ENCODE data around the gene SUGP2.
"Not testable (repeated sequence)": the region's sequence is repeated elsewhere in the genome, so short reads cannot be mapped to it uniquely, and the experiment has no call there.

SUGP2 gene

DNA sequence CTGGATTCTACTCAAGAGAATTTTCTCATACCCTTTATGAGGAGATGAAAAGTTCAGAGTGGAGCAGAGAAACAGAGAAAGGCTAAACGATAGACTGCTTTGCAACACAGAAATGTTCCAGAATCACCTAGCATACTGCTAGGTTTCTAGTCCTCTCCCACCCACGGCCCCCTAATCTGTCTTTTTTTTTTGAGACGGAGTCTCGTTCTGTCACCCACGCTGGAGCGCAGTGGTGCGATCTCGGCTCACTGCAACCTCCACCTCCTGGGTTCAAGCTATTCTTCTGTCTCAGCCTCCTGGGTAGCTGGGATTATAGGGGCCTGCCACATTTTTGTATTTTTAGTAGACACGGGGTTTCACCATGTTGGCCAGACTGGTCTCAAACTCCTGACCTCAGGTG, 4.8 kb downstream of the SUGP2 start:
- DNase-seq = no peak

DNA sequence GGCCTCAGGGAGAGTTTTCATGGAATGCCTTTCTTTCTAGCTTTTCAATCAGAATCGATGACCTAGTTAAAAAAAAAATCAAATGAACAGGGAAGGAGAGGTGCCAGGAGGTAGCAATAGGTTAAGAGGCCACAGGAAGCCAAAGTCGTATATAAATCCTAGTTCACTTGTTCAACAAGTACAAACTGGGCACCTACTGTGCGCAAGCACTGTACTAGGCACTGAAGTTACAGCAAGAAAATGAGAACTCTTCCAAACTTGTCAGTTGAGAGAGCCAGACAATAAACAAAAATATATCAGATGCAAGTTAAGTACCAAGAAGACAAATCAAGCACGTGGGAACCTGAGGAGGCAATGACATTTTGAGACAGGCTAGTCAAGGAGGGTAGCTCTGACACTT, 6.1 kb downstream of the SUGP2 start:
- DNase-seq = no peak

DNA sequence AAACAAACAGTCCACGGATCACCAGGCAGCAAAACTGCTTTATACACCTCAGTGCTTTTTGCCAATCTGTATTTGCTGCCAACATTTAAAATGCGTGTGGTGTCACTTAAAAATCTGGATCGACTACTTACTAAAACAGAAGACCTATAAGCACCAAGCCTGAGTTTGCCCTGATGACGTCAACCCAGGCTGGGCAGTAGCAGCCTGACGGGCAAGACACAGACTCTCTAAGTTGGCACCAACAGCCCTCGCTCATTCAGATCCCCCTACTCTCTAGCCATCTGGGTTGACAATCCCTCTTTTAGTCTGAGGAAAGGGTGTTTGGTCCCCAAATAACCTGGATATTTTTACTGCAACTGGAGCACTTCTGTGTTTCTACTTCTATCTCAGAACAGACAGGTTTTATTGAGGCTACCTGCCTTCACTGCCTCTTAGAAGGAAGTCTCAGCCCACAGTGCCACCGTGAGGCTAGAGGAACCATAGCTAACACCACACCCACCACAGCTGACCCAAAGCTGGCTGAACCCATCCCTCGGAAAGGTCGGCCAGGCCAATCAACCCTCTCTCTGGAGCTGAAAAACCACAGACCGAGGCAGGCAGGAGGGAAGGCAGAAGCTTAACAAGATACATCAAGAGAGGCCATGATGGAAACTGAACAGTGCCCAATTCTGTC, 6.9 kb downstream of the SUGP2 start:
- DNase-seq = peak; percentile 34

DNA sequence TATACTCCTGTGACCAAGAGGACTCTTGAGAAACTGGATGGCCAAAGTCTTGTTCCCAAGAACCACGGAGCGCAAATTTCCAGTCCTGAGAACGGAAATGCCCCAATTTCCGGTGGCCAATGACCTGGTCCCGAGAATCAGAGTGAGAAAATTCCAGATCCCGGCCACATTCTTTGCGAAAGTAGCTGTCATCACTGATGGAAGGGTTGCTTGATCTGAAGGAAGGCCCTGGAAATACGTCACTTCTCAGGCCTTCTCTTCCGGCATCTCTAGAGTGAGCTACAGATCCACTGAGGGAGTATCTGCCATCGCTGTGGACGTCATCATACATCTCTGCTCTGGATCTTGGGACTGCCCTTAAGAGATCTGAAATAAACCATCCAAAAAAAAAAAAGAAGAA, 7.5 kb downstream of the SUGP2 start:
- DNase-seq = no peak

DNA sequence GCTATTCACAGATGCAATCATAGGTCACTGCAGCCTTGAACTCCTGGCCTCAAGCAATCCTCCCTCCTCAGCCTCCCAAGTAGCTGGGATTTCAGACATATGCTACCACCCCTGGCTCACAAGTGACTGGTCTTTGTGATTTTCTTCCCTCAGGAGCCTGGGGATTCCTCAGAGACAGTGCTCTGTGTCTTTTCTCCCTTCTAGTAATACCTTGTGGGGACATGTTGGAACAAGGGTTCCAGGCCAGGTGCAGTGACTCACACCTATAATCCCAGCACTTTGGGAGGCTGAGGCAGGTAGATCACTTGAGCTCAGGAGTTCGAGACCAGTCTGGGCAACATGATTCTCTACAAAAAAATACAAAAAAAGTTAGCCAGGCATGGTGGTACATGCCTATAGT, 9.9 kb downstream of the SUGP2 start:
- DNase-seq = not testable (repeated sequence)

DNA sequence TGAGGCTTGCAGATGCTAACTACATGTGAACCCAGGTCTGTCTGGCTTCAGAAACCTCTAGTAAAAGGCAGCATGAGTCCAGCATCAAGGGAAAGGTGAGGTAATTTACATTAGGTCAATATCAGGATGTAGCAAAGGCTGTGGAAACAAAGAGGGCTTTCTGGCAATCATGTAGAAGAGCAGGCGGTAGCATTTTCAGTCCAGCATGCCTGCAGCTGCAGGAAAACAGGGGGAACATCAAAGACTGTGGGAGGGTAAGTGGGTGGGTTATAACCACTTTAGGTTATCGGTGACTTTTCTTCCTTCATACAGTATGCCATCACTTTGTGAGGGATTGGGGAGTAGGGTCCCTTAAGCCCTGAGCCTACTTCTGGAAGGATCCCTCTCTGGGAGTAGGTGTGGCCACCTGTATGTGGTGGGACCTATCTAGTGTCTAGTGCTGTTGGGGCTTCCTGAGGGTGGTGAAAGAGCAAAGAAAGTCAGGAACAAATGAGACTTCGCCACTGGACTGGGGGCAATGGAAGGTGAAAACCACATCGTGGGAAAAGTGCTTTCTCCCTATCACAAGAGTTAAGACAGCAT, 10.8 kb downstream of the SUGP2 start:
- DNase-seq = no peak

DNA sequence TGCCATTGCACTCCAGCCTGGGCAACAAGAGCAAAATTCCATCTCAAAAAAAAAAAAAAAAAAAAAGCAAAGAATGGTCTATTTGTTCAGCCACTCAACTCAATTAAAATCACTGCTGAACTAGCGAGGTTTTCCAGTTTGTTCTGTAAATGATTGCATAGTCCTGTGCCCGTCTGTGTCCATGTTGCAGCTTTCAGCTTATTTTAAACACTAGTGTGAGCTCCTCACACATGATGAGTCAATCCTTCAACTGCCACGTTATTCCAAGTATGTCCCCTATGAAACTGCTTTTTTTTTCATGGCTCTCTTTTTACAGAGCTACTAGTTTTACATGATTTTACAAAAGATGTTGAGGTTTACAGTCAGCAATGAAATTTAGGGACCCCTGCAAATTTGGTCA, 12.2 kb downstream of the SUGP2 start:
- DNase-seq = no peak

DNA sequence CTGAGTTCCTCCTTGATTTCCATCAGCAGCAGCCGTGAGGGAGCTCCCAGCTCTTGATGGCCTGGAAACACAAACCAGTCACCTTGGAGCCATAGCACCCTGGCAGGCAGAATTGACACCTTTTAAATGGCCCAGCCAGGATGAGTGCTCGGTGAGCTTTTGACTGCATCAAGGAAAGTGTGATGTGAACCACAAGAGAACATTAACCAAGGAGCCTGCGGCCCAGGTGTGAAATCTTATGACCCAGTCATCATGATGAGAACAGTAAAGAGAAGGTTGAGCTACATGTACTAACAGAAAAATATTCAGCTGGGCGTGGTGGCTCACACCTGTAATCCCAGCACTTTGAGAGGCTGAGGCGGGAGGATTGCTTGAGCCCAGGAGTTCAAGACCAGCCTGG, 22.8 kb downstream of the SUGP2 start:
- no peak for DNase-seq

DNA sequence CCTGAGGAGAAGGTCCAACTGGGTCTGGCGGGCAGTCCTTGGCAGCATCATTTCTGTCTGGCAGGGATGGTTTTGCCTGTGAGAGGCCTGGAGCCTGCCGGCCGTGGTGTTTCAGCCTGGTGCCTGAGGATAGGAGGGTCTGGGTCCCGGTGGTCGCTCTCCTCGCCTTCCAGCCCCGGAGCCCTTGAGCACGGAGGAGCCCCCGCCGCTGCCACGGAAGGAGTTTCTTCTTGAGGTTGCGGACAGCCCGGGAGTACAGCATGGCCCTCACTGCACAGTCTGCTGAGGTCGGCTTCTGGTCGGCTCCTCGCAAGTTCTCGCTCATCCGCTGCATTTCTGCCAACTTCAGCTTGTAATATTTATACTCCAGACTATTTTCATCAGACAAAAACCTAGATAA, 23.4 kb downstream of the SUGP2 start:
- DNase-seq = no peak

DNA sequence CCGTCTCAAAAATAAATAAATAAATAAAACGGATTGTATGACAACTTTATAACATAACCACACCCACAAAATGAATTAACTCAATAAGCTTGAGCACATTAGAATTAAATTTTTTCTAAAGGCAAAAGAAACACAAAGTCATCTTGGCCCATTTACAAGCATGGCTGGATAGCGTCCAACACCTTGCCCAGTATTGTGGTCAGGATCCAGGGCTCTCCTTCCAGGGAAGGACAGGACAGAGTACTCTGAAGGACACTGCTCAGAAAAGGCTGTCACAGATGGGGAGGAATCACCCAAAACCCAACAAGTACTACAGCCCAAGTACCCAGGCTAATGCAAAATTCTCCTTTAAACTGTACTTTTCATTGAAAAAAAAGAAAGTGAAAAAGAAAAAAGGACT, 27.1 kb downstream of the SUGP2 start:
- DNase-seq = no peak

DNA sequence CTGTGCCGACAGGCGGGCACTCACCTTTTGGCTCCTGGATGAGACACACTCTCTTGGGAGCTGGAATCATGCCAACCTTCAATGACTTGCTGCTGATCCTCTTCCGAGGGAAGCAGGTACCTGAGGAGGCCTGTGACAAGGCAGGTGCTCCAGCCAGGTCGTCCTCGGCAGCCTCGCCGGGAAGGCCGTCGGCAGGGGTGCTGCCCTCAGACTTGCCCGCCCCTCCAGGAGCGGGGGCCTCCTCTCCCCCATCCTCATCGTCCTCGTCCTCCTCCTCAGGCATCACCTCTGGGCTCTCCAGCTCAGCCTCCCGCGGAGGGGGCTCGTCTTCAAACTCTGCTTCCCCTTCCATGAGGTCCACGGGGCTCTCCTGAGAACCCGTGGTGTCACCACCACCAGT, 29.2 kb downstream of the SUGP2 start:
- DNase-seq = no peak

DNA sequence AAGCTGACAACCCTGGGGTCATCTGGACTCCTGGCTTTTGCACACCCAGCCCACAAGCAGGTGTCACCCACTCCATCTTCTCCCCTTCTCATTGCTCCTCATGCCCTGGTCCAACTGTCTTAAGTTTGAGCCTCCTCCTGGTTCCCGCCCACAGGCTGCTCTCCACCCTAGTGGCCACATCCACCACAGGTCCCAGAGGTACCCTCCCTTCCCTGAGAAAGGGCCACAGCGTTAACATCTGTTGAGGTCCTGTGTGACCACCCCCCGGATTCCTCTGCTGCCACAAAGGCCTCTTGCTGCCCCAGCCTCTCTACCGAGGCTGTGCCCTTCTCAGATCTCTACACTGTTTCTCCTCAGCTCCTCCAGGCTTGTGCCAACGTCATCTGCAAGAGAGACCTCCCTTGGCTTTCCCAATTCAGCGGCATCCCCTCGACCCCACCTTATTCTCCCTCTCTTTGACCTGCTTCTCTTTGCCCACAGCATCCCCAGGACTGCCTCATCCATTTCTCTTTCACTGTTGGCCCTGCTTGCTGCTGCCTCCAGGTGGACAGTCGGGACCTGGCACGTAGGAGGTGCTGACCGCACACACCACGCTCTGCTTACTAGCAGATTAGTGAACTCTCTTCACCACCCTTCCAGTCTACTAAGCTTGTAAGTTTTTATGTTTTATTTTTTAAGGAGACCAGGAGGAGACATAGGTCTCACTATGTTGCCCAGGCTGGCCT, 33.3 kb downstream of the SUGP2 start:
- peak; percentile 38 for DNase-seq

DNA sequence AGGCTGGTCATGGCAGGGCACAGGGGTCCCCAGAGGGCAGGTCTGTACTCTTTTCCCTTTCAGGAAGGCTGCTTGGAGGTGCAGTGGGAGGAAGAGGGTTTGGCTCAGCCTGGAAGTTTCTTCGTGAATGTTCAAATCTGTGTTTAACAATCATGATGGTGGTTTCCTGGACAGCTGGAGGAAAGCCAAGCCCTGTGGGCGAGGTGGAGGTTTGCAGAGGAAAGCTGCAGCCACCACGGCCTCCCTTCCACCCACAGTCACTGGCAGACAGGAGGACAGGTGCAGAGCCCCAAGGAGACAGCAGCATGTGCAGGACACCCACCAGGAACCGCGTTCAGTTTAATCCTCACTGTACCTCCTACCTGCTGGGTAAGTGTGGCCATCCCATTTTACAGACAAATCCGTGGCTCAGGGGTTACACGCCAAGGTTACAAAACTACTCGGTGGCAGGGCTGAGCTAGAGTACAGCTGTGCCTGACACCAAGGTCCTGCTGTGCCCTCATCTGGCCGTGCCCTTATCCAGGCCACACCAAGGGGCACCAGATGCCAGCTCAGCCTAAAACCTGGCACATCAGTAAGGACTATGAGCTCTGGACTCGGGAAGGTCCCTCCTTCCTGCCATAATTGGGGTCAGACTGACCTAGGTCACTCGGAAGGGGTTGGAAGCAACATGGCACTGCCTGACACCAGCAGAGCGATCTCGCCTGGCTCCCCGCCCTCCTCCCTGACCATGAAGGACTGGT, 34.1 kb downstream of the SUGP2 start:
- no peak for DNase-seq

DNA sequence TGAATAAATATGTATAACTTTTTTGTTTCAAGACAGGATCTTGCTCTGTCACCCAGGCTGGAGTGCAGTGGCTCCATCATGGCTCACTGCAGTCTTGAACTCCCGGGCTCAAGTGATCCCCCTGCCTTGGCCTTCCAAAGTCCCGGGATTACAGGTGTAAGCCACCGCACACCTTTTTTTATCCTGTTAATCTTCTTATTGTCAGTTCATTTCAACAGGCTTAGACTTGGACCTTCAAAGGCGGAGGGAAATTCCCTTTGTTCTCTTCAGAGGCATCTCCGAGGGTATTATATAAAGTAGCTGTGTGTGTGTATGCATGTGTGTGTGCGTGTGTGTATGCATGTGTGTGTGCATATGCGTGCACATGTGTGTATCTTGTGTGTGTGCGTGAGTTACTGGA, 35.0 kb downstream of the SUGP2 start:
- peak; percentile 79 for DNase-seq

DNA sequence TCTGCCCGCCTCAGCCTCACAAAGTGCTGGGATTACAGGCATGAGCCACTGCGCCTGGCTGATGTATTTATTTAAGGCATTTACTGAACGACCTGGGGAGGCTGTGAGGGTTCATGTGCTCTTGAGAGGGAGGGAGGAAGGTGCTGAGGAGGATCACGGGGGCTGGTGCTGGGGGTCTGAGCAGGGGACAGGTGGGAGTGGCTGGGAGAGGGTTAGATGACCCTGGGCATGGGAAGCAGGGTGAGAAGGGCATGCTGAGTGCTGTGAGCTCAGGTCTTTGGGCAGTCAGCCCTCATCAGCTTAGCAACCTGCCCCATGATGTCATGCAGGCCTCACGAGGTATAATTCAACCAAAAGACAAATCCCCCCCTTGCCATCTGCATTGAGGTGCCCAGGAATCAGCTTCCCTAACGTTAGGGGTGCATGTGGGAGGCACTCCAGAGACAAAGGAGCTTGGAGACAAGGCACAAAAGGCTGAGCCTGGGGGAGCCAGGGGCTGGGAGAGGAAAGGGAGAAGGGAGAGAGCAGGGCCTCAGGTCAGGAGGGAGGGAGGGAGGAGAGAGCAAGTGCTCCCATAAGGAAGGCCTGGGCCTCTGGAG, 36.4 kb downstream of the SUGP2 start:
- peak; percentile 69 for DNase-seq

DNA sequence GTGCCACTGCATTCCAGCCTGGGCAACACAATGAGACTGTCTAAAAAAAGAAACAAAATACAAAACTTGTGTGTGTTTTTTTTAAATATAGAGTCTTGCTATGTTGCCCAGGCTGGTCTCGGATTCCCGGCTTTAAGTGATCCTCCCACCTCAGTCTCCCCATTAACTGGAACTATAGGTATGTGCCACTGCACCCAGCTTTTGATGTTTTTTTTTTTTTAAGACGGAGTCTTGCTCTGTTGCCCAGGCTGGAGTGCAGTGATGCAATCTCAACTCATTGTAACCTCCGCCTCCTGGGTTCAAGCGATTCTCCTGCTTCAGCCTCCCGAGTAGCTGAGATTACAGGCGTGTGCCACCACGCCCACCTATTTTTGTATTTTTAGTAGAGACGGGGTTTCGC, 37.0 kb downstream of the SUGP2 start:
- no peak for DNase-seq

DNA sequence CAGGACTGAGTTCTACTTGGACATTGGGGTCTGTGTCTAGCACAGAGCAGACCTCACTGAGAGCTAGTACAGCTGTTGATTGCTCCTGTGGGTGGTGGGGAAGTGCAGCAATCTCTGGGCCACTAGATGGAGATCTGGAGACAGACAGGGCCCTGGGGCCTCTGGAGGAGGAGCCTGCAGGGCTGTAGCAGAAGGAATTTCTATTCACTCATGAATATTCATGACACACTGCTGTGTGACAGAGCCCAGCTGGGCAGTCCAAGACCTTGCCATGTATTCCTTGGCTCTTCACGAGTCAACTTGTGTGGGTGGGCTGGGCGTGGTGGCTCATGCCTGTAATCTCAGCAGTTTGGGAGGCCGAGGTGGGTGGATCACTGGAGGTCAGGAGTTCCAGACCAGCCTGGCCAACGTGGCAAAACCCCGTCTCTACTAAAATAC, 37.5 kb downstream of the SUGP2 start:
- peak; percentile 92 for DNase-seq

DNA sequence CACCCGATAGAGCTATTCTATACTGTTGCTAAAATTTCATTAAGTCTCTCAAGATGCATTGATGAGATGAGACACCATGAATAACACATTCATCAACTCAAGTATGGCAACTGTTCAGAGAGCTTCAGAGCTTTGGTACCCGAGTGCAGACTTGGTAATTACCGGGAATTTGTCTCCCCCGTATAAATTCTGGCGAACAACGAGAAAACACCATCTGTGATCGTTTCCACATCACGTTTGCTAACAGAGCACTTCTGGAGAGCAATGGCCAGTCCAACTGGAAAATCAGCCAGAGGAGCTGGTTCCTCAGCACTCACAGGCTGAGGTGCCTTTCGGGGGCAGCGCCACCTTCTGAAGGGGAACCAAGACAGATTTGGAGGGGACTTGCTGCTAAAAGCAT, 40.2 kb downstream of the SUGP2 start:
- DNase-seq = no peak

DNA sequence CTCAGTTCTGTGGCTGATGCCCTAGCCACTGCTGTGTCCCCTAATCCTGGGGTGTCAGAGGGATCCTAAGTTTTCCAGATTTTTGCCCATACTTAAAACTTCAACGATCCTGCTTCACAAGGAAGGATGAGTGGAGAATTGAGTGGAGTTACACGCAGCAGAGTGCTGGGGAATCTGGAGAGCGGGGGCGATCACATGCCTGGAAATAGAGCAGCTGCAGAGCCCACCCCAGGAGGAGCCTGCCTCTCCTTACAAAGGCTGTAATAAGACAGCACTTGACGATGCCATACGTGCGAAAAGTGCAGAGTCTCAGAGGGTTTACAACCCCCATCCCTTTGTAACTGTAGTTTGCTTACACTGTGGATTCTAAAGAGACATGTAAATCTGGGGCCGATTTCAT, 40.6 kb downstream of the SUGP2 start:
- DNase-seq = peak; percentile 59

DNA sequence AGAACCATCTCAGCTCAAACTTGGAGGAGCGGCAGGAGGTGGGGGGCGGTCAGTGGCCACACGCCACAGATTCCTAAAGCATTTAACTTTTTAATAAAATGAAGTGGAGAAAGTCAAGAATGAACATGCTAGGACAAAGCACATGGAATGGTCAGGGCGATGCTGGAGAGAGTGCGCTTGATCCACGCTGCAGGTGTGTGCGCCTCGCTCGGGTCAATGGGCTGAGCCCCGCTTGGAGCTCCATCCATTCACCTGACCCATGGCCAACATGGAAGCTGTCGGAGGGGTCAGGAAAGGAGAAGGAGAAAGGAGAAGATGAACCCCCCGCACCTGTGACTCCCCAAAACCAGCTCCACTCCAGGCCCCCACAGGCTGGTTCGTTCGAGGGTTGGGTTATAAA, 41.8 kb downstream of the SUGP2 start:
- no peak for DNase-seq

DNA sequence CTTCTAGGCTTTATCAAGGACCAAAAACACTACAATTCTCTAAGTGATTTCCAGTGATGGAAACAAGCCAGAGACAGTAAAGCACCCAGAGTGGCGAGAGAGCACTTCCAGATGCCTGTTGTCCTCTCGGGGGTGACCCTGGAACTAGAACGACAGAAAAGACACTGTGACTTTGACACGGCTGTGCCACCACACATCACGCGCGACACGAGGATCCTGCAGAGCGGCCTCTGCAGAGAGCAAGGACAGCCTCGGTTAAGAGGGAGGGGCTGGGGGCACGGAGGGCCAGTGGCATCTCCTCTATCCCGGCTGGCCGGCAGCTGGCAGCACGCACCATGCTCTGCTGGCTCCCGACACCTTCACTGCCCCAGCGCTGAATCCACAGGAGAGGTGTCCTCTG, 42.3 kb downstream of the SUGP2 start:
- no peak for DNase-seq

DNA sequence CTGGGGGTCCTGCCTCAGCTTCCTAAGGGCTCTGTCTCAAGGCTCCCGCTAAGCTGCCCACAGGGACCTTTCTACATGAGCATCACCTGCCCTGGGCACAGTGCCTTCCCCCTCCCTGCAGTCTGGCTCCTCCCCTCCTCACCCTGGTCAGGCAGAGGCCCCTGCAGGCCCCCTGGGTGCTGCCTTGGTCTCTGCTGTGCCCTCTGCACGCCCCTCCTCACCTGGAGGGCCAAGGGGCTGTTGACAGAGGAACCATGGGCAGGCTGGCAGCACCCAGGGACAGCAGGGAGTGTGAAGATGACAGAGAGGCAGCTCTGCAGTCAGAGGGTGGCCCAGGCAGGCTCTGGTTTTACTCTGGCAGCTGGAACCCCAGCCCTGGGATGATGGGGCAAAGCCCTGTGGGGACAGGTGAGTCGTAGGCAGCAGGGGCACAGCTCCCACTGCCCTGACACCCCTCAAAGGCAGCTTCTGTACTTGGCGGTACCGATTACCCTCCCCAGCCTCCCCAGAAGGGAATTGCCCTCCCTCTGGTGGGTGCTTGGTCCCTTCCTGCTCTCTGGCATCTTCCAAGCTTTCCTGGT, 43.1 kb downstream of the SUGP2 start:
- no peak for DNase-seq

DNA sequence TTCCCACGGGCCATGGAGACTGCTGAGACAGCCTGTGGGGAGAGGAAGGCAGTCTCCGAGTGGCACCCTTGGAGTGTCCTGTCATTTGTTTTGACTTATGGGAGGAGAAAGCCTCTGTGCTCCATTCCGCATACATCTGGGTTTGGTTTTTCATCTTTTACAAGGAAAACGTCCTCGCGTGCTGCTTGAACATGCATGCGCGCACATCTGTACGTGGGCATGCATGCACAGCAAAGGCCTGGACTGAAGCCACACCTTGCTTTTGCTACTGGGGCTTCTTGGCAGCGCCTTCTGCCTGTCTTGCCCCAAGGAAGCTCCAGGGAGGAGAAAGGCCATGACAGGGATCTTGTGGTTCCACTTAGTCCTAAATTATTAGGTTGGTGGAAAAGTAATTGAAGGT, 44.0 kb downstream of the SUGP2 start:
- DNase-seq = no peak
